ENCODE data around the gene SLC6A8.
"Not testable (repeated sequence)": the region's sequence is repeated elsewhere in the genome, so short reads cannot be mapped to it uniquely, and the experiment has no call there.

- TF ChIP-seq CTCF (conservative IDR thresholded peaks at IDR 0.05; ENCODE audit: low read depth, low read length); SMC3 (IDR thresholded peaks at IDR 0.05; ENCODE audit: low read depth, low read length); RAD21 (IDR thresholded peaks at IDR 0.05; ENCODE audit: low read length); POLR2A (IDR thresholded peaks at IDR 0.05; ENCODE audit: low read depth, low read length); MAZ (IDR thresholded peaks at IDR 0.05; ENCODE audit: borderline replicate concordance, low read depth, low read length): not testable (repeated sequence)
Observed at GRCh38 chrX:153705403-153706060, 17.8 kb downstream of the SLC6A8 start.
